RWPE2 (cell line): ENCODE results near the gene SLC39A3.

ENCODE experiments used
- ATAC-seq: fragments of 200-7000 bp; cut with Tn5 transposase; 3 replicates; pipeline ENCODE4 v1.9.1; 2021; ENCODE audit warnings: low read depth
- DNase-seq: peaks from one replicate; pipeline ENCODE4 v3.0.0-alpha.2; 2020; ENCODE audit warnings: low spot score
- H3K27ac ChIP-seq: fragments of 450-650 bp; 2 replicates; pipeline ENCODE4 v1.5.1; 2017; ENCODE audit warnings: mild to moderate bottlenecking; ENCODE audit not compliant: poor library complexity, severe bottlenecking
- H3K27me3 ChIP-seq: fragments of 250-450 bp; sonication (Bioruptor Pico); 2 replicates; pipeline ENCODE4 v1.5.1; 2021; ENCODE audit warnings: mild to moderate bottlenecking, moderate library complexity; ENCODE audit not compliant: insufficient read depth, poor library complexity, severe bottlenecking
- H3K36me3 ChIP-seq: fragments of 250-450 bp; sonication (Bioruptor Pico); 2 replicates; pipeline ENCODE4 v1.5.1; 2020; ENCODE audit warnings: low read depth, mild to moderate bottlenecking, moderate library complexity
- H3K4me1 ChIP-seq: fragments of 250-450 bp; sonication (Bioruptor Pico); 2 replicates; pipeline ENCODE4 v1.5.1; 2021; ENCODE audit warnings: mild to moderate bottlenecking, moderate library complexity; ENCODE audit not compliant: insufficient read depth, poor library complexity, severe bottlenecking
- H3K4me3 ChIP-seq: fragments of 250-450 bp; sonication (Bioruptor Pico); 2 replicates; pipeline ENCODE4 v1.5.1; 2021; ENCODE audit warnings: mild to moderate bottlenecking, moderate library complexity; ENCODE audit not compliant: severe bottlenecking
- H3K9me3 ChIP-seq: fragments of 250-450 bp; sonication (Bioruptor Pico); 2 replicates; pipeline ENCODE4 v1.5.1; 2021; ENCODE audit warnings: mild to moderate bottlenecking, moderate library complexity; ENCODE audit not compliant: severe bottlenecking
- CTCF ChIP-seq: fragments of 450-650 bp; IDR thresholded peaks from one replicate; pipeline ENCODE4 v1.5.1; 2017; ENCODE audit warnings: mild to moderate bottlenecking, moderate library complexity; ENCODE audit not compliant: poor library complexity, severe bottlenecking

SLC39A3 gene

GRCh38 chr19:2735374-2735773 is 4.4 kb downstream of the SLC39A3 start:
- no peaks in the 10 kb centered on the region for H3K9me3 ChIP-seq
- H3K4me1 ChIP-seq: no peaks in the 10 kb centered on the region
- H3K36me3 ChIP-seq: peaks cover 14% of the 10 kb centered on the region
- no peak overlapping the region for H3K4me3 ChIP-seq
- TF ChIP-seq CTCF: no peak
- no peak overlapping the region for H3K27ac ChIP-seq
- no peak for ATAC-seq
- DNase-seq: no peak
- no peaks in the 10 kb centered on the region for H3K27me3 ChIP-seq

- no peak for TF ChIP-seq CTCF
- no peaks in the 10 kb centered on the region for H3K9me3 ChIP-seq
- H3K27me3 ChIP-seq: no peaks in the 10 kb centered on the region
- DNase-seq (no peak), ATAC-seq (no peak)
- no peak overlapping the region for H3K4me3 ChIP-seq
- no peak overlapping the region for H3K27ac ChIP-seq
- no peaks in the 10 kb centered on the region for H3K4me1 ChIP-seq
- peaks cover 14% of the 10 kb centered on the region for H3K36me3 ChIP-seq
Measured at GRCh38 chr19:2734589-2735288, 5.1 kb downstream of the SLC39A3 start.

DNA sequence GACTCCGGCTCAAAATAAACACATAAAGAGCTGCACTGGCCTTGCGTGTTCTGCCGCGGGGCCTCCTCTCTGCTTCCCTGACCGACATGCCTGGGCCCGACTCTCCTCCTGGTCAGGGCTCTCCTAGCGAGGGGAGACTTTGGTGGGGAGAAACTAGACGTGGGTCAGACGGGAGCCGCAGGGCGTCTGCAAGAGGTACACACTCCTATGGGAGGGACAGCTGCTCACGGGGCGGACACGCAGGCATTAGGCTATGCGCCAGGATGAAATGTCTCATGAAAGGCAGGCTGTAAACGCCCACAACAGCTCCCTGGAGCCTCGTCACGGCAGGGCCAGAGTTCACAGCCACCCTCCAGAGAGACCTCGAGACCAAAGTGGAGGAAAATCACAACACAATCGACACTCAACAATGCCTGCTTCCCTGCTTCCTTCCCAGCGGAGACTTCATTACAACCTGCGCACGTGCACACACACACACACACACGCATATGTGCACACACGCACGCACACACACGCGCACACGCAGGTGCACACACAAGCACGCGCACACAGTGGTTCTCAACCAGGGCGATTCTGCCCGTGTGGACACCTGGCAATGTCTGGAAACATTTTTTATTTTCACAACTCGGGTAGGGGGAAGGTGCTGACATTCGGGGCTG is 5.8 kb downstream of the SLC39A3 start:
- TF ChIP-seq CTCF: no peak
- ATAC-seq (peak; percentile 23; the same call in 1 of the 3 replicates), DNase-seq (no peak)
- Histone ChIP-seq H3K4me3 (no peak overlapping the region), H3K27ac (no peak overlapping the region), H3K9me3 (no peaks in the 10 kb centered on the region), H3K4me1 (no peaks in the 10 kb centered on the region), H3K36me3 (peaks cover 14% of the 10 kb centered on the region), H3K27me3 (no peaks in the 10 kb centered on the region)

DNA sequence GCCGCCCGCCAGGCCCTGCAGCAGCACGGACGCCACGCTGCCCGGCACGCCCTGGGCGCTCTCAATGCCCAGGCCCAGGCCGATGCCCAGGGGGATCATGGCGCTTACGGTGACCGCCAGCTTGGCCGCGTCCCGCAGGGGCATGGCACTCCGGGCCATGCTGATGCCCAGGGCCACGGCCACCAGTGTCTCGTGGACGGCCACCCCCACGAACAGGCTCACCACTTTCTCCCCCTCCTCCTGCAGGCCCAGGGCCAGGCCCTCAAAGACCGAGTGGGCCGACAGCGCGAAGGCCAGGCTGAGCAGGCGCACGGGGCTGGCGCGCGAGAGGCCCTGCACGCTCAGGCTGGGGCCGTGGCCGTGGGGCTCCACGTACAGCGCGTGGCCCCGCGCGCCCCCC is 6.9 kb downstream of the SLC39A3 start:
- Histone ChIP-seq H3K9me3 (no peaks in the 10 kb centered on the region), H3K4me1 (no peaks in the 10 kb centered on the region), H3K27ac (no peak overlapping the region), H3K4me3 (no peak overlapping the region), H3K27me3 (no peaks in the 10 kb centered on the region), H3K36me3 (peaks cover 14% of the 10 kb centered on the region)
- no peak for ATAC-seq
- TF ChIP-seq CTCF: no peak
- no peak for DNase-seq
